Ectodermal cell (in vitro differentiated cells): Measurements from ENCODE around the gene TGFB3.

Experiments
- H3K27ac ChIP-seq: 2 replicates; pipeline ENCODE4 v1.7.0; 2013; ENCODE audit warnings: mild to moderate bottlenecking, low read depth, low read length; ENCODE audit not compliant: insufficient read depth, poor library complexity, severe bottlenecking
- H3K27me3 ChIP-seq: 2 replicates; pipeline ENCODE4 v1.7.0; 2013; ENCODE audit warnings: mild to moderate bottlenecking, low read length; ENCODE audit not compliant: insufficient read depth, control insufficient read depth, poor library complexity, severe bottlenecking
- H3K36me3 ChIP-seq: one replicate; pipeline ENCODE4 v1.7.0; 2013; ENCODE audit warnings: low read length; ENCODE audit not compliant: control insufficient read depth, insufficient read depth
- H3K4me1 ChIP-seq: one replicate; pipeline ENCODE4 v1.7.0; 2013; ENCODE audit warnings: low read length; ENCODE audit not compliant: control insufficient read depth, insufficient read depth
- H3K4me3 ChIP-seq: 2 replicates; pipeline ENCODE4 v1.7.0; 2013; ENCODE audit warnings: low read depth, low read length, control low read depth; ENCODE audit not compliant: insufficient read depth
- H3K9me3 ChIP-seq: 2 replicates; pipeline ENCODE4 v1.7.0; 2013; ENCODE audit warnings: mild to moderate bottlenecking, low read length, moderate library complexity; ENCODE audit not compliant: control insufficient read depth
- WGBS, 2 experiments: methylation state at CpG; one replicate each; pipeline ENCODE4 v1.1.7; 2013; ENCODE audit warnings: missing lambda C conversion rate in 2 of 2; 5-methylcytosine and 5-hydroxymethylcytosine counted together

TGFB3 gene

GRCh38 chr14:76007852-76008251 lies 26.1 kb upstream of the TGFB3 start:
- H3K27ac ChIP-seq, result no peak overlapping the region
- no peaks in the 10 kb centered on the region for H3K9me3 ChIP-seq
- H3K4me3 ChIP-seq, result no peak overlapping the region
- 92 to 99% methylated on average over 2 of the region's 2 CpGs for WGBS, 2 experiments
- no peaks in the 10 kb centered on the region for H3K27me3 ChIP-seq
- H3K36me3 ChIP-seq, result peaks cover 25% of the 10 kb centered on the region
- no peaks in the 10 kb centered on the region for H3K4me1 ChIP-seq

GRCh38 chr14:76007379-76007778 lies 25.6 kb upstream of the TGFB3 start:
- H3K27ac ChIP-seq, result no peak overlapping the region
- no peaks in the 10 kb centered on the region for H3K27me3 ChIP-seq
- H3K4me1 ChIP-seq, result no peaks in the 10 kb centered on the region
- H3K4me3 ChIP-seq, result no peak overlapping the region
- H3K9me3 ChIP-seq, result no peaks in the 10 kb centered on the region
- peaks cover 25% of the 10 kb centered on the region for H3K36me3 ChIP-seq
- 100% methylated on average over 1 of the region's 1 CpG for WGBS, 2 experiments

- no peak overlapping the region for H3K27ac ChIP-seq
- H3K9me3 ChIP-seq, result no peaks in the 10 kb centered on the region
- no peaks in the 10 kb centered on the region for H3K4me1 ChIP-seq
- H3K4me3 ChIP-seq, result no peak overlapping the region
- peaks cover 25% of the 10 kb centered on the region for H3K36me3 ChIP-seq
- WGBS, 2 experiments, result 94 to 97% methylated on average over 1 of the region's 2 CpGs
- H3K27me3 ChIP-seq, result no peaks in the 10 kb centered on the region
Measured at GRCh38 chr14:76006253-76006652, 24.5 kb upstream of the TGFB3 start.

- 91 to 97% methylated on average over 1 of the region's 1 CpG for WGBS, 2 experiments
Measured at GRCh38 chr14:76002383-76002782, 20.6 kb upstream of the TGFB3 start.

GRCh38 chr14:75999511-76000190 lies 17.9 kb upstream of the TGFB3 start:
- Histone ChIP-seq H3K9me3 (no peaks in the 10 kb centered on the region), H3K36me3 (peaks cover 11% of the 10 kb centered on the region), H3K27me3 (no peaks in the 10 kb centered on the region), H3K4me1 (no peaks in the 10 kb centered on the region), H3K27ac (no peak overlapping the region), H3K4me3 (no peak overlapping the region)
- 97% methylated on average over 6 of the region's 6 CpGs for WGBS, 2 experiments

More at GRCh38 chr14:76002383-76002782, 20.6 kb upstream of the TGFB3 start:
- no peaks in the 10 kb centered on the region for H3K9me3 ChIP-seq
- H3K27ac ChIP-seq, result no peak overlapping the region
- no peak overlapping the region for H3K4me3 ChIP-seq
- H3K36me3 ChIP-seq, result peaks cover 17% of the 10 kb centered on the region
- H3K4me1 ChIP-seq, result no peaks in the 10 kb centered on the region
- no peaks in the 10 kb centered on the region for H3K27me3 ChIP-seq

GRCh38 chr14:75996488-75996887 lies 14.7 kb upstream of the TGFB3 start:
- H3K27ac ChIP-seq, result no peak overlapping the region
- no peaks in the 10 kb centered on the region for H3K4me1 ChIP-seq
- H3K4me3 ChIP-seq, result no peak overlapping the region
- peaks cover 5% of the 10 kb centered on the region for H3K36me3 ChIP-seq
- H3K27me3 ChIP-seq, result no peaks in the 10 kb centered on the region
- no peaks in the 10 kb centered on the region for H3K9me3 ChIP-seq
- WGBS, 2 experiments, result 83 to 89% methylated on average over 1 of the region's 1 CpG

GRCh38 chr14:75995372-75996041 lies 13.7 kb upstream of the TGFB3 start:
- H3K9me3 ChIP-seq, result no peaks in the 10 kb centered on the region
- H3K27me3 ChIP-seq, result no peaks in the 10 kb centered on the region
- no peak overlapping the region for H3K27ac ChIP-seq
- H3K4me3 ChIP-seq, result no peak overlapping the region
- peaks cover 9% of the 10 kb centered on the region for H3K36me3 ChIP-seq
- WGBS, 2 experiments, result 91 to 93% methylated on average over 17 of the region's 17 CpGs
- H3K4me1 ChIP-seq, result no peaks in the 10 kb centered on the region

GRCh38 chr14:75993567-75994041 lies 11.8 kb upstream of the TGFB3 start:
- Histone ChIP-seq H3K36me3 (peaks cover 9% of the 10 kb centered on the region), H3K9me3 (no peaks in the 10 kb centered on the region), H3K27ac (no peak overlapping the region), H3K27me3 (no peaks in the 10 kb centered on the region), H3K4me1 (no peaks in the 10 kb centered on the region), H3K4me3 (no peak overlapping the region)
- WGBS, 2 experiments, result 100% methylated on average over 1 of the region's 1 CpG; no CpG with 5 or more reads in 1 of the 2 experiments

GRCh38 chr14:75991753-75992152 lies 10.0 kb upstream of the TGFB3 start:
- Histone ChIP-seq H3K36me3 (peaks cover 9% of the 10 kb centered on the region), H3K4me3 (no peak overlapping the region), H3K27me3 (no peaks in the 10 kb centered on the region), H3K27ac (no peak overlapping the region), H3K4me1 (peaks cover under 1% of the 10 kb centered on the region), H3K9me3 (no peaks in the 10 kb centered on the region)
- WGBS, 2 experiments, result 94 to 96% methylated on average over 4 of the region's 4 CpGs

- H3K27ac ChIP-seq, result no peak overlapping the region
- H3K4me1 ChIP-seq, result peaks cover 6% of the 10 kb centered on the region
- peaks cover 9% of the 10 kb centered on the region for H3K36me3 ChIP-seq
- H3K4me3 ChIP-seq, result no peak overlapping the region
- WGBS, 2 experiments, result 94 to 98% methylated on average over 3 to 4 of the region's 4 CpGs
- H3K9me3 ChIP-seq, result no peaks in the 10 kb centered on the region
- no peaks in the 10 kb centered on the region for H3K27me3 ChIP-seq
Measured at GRCh38 chr14:75990297-75990696, 8.5 kb upstream of the TGFB3 start.
